ENCODE measurements around the gene PALLD.

GRCh38 chr4:168549143-168549542, 52.3 kb downstream of the PALLD start:
- TF ChIP-seq REST (IDR thresholded peaks at IDR 0.05; ENCODE audit: insufficient read depth in 1 of 2, low read depth in 2 of 2, low read length in 1 of 2): no peak
- TF ChIP-seq SIN3A (IDR thresholded peaks at IDR 0.05; ENCODE audit: borderline replicate concordance, insufficient read depth, low read depth, low read length): no peak
- no peak for TF ChIP-seq POLR2AphosphoS5 (IDR thresholded peaks at IDR 0.05; ENCODE audit: low read depth, low read length)

All from Panc1 (cell line).